NCI-H446 treated with DMSO at 0.1 percent for 48 hours (cell line): ENCODE measurements around the gene STAB1.

Source experiments
- DNase-seq: peaks from one replicate; lab custom pipeline; 2025; lab: John Stamatoyannopoulos, UW

The STAB1 gene, protein sequence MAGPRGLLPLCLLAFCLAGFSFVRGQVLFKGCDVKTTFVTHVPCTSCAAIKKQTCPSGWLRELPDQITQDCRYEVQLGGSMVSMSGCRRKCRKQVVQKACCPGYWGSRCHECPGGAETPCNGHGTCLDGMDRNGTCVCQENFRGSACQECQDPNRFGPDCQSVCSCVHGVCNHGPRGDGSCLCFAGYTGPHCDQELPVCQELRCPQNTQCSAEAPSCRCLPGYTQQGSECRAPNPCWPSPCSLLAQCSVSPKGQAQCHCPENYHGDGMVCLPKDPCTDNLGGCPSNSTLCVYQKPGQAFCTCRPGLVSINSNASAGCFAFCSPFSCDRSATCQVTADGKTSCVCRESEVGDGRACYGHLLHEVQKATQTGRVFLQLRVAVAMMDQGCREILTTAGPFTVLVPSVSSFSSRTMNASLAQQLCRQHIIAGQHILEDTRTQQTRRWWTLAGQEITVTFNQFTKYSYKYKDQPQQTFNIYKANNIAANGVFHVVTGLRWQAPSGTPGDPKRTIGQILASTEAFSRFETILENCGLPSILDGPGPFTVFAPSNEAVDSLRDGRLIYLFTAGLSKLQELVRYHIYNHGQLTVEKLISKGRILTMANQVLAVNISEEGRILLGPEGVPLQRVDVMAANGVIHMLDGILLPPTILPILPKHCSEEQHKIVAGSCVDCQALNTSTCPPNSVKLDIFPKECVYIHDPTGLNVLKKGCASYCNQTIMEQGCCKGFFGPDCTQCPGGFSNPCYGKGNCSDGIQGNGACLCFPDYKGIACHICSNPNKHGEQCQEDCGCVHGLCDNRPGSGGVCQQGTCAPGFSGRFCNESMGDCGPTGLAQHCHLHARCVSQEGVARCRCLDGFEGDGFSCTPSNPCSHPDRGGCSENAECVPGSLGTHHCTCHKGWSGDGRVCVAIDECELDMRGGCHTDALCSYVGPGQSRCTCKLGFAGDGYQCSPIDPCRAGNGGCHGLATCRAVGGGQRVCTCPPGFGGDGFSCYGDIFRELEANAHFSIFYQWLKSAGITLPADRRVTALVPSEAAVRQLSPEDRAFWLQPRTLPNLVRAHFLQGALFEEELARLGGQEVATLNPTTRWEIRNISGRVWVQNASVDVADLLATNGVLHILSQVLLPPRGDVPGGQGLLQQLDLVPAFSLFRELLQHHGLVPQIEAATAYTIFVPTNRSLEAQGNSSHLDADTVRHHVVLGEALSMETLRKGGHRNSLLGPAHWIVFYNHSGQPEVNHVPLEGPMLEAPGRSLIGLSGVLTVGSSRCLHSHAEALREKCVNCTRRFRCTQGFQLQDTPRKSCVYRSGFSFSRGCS (N-terminal part only)

DNA sequence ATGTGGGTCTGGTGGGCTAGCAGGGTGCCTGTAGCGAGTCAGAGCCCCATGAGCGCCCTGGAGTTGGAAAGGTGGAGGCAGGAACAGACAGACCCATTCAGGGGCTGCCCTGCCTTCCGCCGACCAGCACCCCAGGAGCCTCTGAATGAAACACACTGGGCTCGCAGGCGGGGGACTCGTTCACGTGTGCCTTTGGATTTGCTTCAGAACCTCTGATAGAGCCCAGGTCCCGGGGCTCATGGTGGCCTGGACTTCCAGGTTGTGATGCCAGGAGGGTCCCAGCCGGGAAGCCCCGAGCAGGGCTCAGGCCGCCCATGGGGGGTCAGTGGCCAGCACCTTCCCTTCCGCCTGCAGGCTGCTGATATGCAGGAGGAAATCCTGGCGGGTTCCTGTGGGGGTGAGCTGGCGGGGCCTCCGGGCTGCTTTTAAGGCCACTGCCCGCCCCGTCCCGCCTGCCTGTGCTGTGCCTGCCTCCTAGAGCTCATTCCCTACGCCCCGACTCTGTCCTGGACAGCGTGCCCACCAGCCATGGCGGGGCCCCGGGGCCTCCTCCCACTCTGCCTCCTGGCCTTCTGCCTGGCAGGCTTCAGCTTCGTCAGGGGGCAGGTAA, at the start of gene STAB1:
Gene STAB1 (plus strand): TSS at position 453 of the 610 bp plus-strand sequence. CDS start 76 bp downstream, at position 529.
- no peak for DNase-seq

DNA sequence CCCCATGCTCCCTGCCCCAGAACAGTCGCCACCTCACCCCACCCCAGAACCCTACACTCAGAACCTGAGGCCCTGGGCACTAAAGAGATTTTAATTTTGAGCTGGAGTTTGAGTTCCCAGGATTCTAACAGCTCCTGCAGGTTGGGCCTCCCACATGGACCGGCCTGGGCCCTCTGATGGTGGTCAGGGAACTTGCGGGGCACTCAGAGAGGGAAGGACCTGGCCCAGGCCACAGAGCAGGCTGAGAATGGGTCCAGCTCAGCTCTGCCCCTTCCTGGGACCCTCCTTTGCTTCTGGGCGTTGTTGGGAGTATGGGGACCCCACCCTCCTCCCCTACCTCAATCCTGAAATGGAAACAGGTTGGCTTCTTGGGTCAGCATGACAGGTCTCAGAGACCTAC, 49.1 kb upstream of the STAB1 start:
- no peak for DNase-seq

DNA sequence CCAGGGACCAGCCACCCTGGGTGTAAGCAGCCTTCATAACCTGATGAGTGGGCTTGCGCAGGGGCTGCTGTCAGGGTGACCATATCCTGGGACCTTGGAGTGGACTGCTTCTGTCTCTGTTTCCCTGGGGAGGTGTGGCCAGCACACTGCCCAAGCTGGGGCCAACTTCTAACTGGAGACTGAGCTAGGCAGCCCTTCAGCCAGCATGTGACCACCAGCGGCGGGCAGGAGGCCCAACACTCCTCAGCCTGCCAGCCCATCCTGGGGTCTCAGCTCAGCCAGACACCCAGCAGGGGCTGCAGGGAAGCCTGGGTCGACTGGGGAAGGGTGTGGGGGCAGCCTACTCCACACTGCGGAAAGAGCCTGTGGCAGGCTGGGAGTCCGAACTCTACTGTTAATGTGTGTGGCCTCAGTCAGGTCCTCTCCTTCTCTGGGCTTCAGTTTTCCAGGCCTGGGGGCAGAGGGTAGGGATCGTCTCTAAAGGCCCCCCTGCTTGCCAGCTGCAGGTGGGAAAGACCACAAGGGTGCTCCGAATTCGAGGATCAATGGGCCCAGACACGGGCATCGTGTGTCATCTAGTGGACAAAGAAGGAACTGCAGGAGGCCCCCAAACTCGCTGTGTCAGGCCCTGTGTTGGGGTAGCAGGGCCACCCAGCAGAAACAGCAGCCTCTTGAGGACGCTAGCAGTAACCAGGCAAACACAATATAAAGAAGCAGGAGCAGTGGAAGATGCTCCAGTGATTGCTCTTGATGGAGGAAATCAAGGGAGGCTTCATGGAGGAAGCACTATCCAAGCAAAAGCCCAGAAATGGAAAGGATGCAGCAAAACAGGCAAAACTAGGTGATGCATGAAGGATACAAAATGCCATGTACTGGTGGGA, 48.3 kb upstream of the STAB1 start:
- no peak for DNase-seq

DNA sequence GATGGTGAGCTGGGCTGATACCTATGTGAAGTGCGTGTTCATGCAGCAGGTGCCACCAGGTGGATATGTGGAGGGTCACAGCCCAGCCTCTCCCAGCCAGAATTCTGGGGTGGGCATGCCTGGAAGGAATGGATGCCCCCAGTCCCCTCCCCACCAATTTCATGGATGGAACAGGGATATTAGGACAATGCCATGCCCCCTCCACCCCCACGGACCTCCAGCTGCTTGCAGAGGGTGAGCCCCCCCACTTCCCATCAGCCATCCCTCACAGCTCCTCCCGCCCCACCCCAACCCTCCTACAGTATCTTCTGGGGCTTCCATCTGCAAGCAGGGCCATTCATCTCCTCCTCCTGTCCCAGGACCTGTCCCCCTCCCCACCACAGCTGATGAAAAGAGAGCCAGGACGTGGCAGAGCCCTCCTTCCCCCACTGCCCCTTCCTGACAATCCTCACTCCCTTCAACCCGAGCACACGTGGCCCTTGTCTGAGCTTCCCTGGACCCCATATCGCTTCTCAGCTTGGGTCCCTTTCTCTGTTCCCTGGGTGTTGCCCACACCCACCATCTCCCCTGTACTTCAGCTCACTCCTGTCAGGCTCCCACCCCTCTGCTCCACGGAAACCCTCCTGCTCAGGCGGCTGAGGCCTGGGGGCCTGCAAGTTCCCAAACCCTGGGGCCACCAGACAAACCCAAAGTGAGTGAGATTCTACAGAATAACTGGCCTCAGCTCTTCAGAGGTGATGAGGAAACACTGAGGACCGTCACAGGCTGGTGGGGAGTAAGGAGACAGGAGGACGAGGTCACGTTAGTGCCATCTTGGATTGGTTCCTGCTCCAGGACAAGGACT, 47.4 kb upstream of the STAB1 start:
- no peak for DNase-seq

DNA sequence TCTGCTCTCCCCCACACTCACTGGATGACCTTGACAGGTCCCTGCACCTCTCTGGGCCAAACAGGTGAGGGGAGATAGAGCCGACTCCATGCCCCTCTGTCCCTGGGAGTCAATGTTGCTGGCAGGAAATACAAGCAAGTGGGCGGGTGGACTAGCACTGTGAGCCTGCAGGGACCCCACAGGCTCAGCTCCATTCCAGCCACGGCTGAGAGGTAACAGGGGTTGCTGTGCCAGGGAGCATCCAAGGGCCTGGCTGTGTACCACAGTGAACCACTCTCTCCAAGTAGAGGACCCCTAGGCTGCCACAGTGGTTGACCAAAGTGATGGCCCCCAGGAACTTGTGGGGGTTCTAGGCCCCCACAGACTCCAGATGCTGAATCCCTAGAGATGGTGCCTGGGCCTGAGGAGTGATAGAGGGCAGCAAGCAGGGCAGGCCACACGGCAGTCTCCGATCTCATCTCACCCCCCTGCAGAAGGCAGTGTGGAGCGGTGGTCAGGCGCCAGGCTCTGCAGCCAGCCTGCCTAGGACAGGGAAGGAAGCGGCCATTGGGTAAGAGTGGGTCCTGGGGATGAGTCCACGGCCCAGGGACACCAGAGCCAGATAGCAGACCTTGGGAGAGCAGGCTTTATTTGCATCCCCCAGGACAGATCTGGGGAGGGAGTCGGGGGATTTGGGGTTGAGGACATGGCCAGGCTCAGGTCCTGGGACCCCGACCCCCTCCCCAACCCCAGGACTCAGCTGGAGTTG, 44.5 kb upstream of the STAB1 start:
- no peak for DNase-seq

DNA sequence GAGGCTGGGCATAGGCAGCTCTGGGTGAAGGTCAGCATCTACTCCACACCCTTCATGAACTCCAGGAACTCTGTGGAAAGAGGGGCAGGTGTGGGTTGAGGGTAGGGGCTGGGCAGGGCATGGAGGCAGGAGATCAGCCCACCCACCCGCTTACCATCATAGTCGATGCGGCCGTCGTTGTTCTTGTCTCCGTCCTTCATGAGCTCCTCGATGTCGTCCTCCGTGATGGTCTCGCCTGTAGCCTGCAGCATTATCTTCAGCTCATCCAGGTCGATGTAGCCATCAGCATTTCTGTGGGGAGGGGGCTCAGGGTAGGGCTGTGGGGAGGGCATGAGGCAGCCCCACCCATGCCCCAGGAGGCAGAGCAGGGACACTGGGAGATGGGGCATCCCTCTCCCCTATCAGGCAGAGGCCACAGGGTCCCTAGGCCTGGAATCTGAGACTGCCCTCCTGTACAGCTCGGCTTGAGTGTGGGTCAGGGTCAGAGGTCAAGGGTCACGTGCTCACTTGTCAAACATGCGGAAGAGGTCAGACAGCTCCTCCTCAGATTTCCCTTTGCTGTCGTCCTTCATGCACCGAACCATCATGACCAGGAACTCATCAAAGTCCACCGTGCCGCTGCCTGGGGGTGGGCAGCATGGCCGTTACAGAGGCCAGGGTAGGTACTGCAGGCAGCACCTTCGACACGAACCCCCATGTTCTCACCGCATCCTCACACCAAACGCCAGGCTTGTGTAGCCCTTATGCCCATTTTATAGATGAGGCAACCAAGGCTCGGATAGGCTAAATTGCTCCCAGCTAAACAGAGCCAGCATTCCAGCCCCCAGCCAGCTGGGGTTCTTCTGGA, 43.7 kb upstream of the STAB1 start:
- DNase-seq: no peak

DNA sequence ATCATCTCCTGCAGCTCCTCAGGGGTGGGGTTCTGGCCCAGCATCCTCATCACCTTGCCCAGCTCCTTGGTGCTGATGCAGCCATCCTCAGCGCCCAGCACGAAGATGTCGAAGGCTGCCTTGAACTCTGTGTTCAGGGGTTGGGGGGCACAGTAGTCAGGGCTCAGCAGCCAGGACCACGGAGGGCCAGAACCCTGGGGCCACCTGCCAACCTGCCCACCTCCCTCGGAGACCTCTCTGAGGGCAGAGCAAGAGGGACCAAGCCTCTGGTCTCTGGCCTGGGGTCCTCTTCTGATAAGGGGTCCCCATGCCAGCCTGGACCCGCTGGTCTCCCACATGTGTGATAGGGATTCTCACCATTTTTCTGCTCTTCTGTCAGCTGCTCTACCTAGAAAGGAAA, 43.0 kb upstream of the STAB1 start:
- DNase-seq: no peak

DNA sequence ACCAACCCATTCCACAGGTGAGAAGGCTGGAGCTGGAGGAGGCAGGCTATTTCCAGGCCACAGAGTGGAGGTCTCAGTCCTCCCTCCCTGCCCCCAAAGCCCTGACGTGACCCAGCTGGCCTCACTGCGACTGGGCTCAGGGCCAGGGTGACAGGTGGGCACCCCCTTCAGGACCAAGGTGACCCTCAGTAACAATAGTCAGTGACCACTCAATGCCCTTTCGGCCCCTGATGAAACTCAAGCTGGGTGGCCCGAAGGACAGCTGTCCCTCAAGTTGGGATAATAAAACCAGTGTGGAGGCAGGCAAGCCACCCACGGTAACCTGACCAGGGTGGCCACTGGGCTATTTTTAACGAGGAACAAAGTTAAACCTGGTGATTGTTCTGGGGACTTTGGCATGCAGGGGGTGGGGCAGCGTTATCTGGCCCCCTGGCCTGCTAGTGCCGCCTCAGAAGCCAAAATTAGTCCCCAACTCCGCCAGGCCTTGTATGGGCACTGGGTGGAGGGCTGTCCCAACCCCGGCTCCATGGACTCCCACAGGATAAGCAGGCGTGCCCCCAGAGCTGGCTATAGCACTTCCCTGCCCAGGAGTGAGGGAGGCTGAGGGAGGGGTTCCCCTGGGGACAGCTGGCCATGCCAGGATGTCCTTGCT, 42.4 kb upstream of the STAB1 start:
- no peak for DNase-seq

DNA sequence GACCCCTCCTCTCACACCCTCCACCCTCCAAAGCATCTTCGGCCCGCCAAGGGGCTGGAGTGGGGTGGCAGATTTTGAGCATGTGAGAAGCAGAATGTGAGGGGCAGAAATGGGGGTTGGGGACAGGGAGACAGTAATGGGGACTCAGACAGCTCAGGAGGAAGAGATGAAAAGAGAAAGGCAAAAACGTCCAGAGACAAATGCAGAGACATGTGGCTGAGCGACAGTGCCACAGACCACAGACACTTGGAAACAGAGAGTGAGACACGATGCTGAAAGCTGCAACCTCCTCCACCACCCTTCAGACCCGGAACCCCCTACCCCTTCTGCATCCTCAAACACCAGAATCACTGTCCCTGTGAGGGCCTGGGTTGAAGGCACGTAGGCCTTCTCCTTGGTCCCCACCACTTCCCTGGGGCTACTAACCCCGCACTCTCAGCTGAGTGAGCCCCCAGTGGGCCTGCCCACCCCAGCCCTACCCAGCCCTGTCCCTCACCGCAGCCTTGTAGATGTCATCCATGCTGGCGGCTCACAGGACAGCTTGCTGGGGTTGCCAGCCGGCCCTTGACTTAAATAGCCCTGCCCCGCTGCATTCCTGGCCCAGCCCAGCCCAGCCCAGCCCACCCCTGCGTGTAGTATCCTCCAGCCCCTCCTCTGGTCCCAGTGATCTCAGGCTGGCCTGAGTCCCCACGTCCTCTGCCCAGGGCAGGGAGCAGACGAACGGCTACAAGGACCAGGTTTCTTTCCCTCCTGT, 41.5 kb upstream of the STAB1 start, which contains the start of gene TNNC1:
Gene TNNC1 (minus strand): TSS at position 546 of the 754 bp plus-strand sequence. CDS start 26 bp downstream, at position 520.
- DNase-seq: no peak

DNA sequence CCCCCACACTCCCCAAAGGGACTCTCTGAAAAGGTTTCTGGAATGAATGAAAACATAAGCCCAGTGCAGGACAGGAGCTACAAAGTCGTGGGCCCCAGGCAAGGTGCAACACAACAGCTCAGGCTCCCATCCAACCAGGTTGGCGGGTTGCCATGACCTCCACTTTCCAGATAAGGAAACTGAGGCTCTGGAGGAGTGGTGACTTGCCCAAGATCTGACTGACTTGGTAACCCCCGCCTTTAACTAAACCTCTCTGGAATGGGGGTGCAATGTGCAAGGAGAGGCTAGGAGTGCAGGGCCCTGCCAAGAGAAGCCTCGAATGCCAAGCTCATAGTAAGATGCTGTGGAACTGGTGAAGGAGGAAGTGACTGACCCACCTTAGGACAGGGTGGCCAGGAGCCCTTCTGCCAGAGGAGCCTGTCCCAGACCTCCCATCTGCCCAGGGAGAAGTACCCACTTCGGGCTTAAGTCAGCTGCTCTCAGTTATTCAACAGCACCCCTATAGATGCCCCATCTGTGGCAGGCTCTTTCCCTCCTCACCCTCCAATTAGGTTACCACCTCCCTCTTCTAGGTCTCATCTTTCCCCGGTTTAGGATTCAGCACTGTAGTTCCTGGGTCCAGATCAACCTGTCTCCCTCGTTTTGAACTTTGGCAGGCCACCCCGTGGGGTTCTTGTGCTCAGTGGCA, 40.7 kb upstream of the STAB1 start:
- DNase-seq: no peak

DNA sequence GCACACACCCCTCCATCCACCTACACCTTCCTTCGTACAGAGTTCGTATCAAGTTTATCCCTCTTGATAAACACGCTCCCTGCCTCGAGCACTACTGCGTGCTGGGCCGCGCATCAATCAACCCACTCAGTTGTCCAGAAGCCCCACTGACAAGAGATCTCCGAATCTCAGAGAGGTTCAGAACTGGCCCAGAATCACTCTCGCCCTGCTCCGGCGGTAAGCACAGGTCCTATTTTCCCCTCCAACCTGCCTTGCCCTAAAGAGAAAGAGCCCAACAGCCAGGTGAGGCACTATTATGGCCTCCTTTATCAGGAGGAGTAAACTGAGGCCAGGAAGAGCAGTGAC, 40.2 kb upstream of the STAB1 start:
- no peak for DNase-seq

DNA sequence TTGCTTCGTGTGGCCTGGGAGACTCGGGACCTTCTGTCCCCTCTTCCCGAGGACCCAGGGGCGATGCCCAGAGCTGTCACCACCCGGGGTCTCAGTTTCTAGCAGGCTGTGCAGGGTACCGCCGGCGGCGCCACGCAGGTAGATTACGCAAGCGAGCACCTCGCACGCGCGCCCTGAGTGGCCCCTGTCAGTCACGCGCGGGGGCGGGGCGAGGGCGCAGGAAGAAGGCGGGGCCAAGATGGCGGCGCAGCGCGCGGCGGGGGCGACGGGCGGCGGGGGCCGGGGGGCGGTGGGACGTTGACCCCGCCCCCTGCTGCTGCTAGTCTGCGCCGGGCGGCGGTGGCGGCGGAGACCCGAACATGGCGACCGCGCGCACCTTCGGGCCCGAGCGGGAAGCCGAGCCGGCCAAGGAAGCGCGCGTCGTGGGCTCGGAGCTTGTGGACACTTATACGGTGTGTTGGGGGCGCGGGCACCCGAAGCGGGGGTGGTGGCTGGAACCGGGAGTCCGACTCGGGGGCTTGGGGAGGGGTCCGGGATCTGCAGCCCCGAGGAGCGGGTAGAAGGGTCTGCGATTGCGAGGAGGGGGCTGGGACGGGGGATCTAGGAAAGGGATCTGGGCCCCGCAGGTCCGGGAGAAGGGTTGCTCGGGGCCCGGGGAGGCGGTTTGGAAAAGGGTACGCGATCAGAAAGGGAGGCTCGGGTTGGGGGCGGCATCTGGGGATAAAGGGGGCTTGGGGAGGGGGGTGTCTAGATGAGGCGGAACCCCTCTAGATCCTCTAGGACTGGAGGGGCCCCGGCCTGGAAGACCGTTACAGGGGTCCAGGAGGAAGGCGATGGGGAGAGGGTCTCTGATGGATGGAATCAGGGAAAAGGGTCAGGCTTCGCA, 39.6 kb upstream of the STAB1 start, which contains the start of gene NISCH:
Gene NISCH (plus strand): TSS at position 322 of the 886 bp plus-strand sequence. CDS start 38 bp downstream, at position 360.
- peak; percentile 20 for DNase-seq

DNA sequence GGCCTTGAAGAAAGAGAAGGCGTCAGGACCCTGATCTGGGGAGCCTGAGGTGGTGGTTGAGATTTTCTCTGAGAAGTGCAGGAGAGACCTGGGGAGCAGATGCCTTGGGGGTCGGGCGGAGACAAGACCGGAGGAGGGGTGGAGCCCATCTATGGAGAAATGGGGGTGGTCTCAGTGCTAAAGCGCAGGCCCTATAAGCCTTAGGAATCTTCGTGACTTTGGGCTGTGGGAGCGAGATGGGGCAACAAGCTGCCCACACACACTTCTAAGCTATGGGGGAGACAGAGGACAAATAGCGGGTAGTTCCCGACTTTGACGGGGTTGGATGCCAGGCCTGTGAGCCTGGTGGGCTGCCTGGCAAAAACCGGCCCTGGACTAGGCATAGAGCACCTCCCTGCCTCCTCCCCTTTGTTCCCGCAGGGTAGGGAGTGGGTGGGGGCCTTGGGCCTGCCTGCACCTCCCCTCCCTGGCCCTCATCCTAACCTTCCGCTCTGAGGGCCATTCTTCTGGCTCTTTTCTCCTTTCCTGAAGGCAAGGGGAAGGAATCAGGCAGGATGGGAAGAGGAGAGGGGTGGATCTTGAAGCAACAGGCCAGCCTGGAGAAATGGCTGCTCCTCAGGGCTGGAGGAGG, 38.9 kb upstream of the STAB1 start:
- no peak for DNase-seq

DNA sequence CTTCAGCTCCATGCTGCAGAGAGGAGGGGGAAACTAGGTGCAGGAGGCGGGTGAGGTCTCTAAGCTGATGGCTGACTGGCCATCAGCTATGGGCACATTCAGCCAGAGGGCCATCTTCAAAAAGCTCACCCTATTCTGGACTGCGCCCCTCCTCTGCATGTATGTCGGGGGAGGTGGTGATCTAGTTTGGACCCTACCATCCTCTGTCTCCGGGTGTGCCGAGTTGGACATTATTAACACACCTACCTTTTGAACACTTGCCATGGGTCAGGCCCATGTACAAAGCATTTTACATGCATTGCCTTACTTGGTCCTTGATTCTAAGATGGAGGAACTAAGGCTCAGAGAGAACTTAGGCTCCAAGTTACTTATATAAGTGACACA, 38.3 kb upstream of the STAB1 start:
- DNase-seq: no peak
